Pancreas (tissue), 10 donors: Measurements from ENCODE around the gene AMBP. TPM values are rescaled to one million over a fixed set of nuclear protein-coding genes. Genes with fewer than 3 reads are reported as not detected.

Source experiments
- ATAC-seq, 4 donors: fragments of 200-7000 bp; cut with Tn5 transposase; one replicate each; pipeline versions ENCODE4 v1.8.0 to v1.9.1; 2020; ENCODE audit warnings: mild to moderate bottlenecking in 4 of 4, moderate library complexity in 4 of 4
- DNase-seq, 6 donors: peaks; one replicate each; pipeline ENCODE4 v3.0.0-alpha.2; 2020
- FAIRE-seq: peaks from 2 replicates; lab custom pipeline; 2012; peaks lifted over from hg19 to GRCh38; lab: Jason Lieb, UNC
- H3K27ac ChIP-seq, 4 donors: fragments of 200-600 bp; sonication (generic); 1 replicate in 3 of 4; 2 replicates in 1 of 4; pipeline versions ENCODE4 v1.5.0 to v1.8.0; 2020
- H3K27me3 ChIP-seq, 4 donors: fragments of 200-600 bp; one replicate each; pipeline ENCODE4 v1.8.0; 2021
- H3K36me3 ChIP-seq, 3 donors: fragments of 200-600 bp; sonication (generic) in 1 of 3; one replicate each; pipeline versions ENCODE4 v1.5.0 to v1.8.0; 2020 to 2021
- H3K4me1 ChIP-seq, 3 donors: fragments of 200-600 bp; one replicate each; pipeline ENCODE4 v1.8.0; 2021
- H3K4me3 ChIP-seq, 4 donors: fragments of 200-600 bp; sonication (generic) in 2 of 4; one replicate each; pipeline versions ENCODE4 v1.5.0 to v1.8.0; 2020 to 2021
- H3K9me3 ChIP-seq, 4 donors: fragments of 200-600 bp; one replicate each; pipeline ENCODE4 v1.8.0; 2021
- CTCF ChIP-seq, 4 donors: fragments of 200-600 bp; sonication (generic) in 3 of 4; IDR thresholded peaks; one replicate each; pipeline versions ENCODE4 v1.5.0 to v1.8.0; 2021; ENCODE audit warnings: antibody characterized with exemption in 4 of 4
- WGBS, 2 donors: extraction: QIAGEN DNeasy Blood & Tissue Kit; methylation state at CpG; one replicate each; pipeline ENCODE4 v1.1.7; 2013; 5-methylcytosine and 5-hydroxymethylcytosine counted together
- intact Hi-C, 3 donors: fragments of 100-400 bp; cut with DNase I; formaldehyde crosslinking; loops; one replicate each; pipeline versions ENCODE4 v1.11.1 to v1.14.2; 2022
- polyA plus RNA-seq, 2 donors: library from polyadenylated mRNA; stranded (reverse); fragments of 200-250 nt; gene quantifications; one replicate each; pipeline ENCODE4 v1.2.3, GENCODE V29; 2013
- total RNA-seq, 6 donors: library from RNA; stranded (reverse); fragmentation: NEBNext Ultra II Directional in 4 of 6; extraction: Animal tissue kit (Norgen Biotek cat#: 25700) in 4 of 6; gene quantifications; one replicate each; pipeline versions ENCODE4 v1.2.1 to v1.2.4, GENCODE V29; 2021 to 2023
- donor health status: healthy with polysubstance abuse.
- donor health status: DM: no; HTN: no; CAD: no; lungs with moderate emphysema.
- donor health status: DM: no; HTN: no; CAD: no.
- donor health status: control.
- donor health status: control.
- donor health status: Bipolar disorder and iron deficiency.
- donor health status: DM: yes; HTN: yes; CAD: no.
- donor health status: DM: no; HTN: no; CAD: no.
- donor health status: DM: no; HTN: no; CAD: no.
- donor health status: DM: yes; HTN: yes; CAD: no.

AMBP gene
- total and polyA plus RNA-seq, 8 donors: 62.7 to 370 (median 102) TPM

DNA sequence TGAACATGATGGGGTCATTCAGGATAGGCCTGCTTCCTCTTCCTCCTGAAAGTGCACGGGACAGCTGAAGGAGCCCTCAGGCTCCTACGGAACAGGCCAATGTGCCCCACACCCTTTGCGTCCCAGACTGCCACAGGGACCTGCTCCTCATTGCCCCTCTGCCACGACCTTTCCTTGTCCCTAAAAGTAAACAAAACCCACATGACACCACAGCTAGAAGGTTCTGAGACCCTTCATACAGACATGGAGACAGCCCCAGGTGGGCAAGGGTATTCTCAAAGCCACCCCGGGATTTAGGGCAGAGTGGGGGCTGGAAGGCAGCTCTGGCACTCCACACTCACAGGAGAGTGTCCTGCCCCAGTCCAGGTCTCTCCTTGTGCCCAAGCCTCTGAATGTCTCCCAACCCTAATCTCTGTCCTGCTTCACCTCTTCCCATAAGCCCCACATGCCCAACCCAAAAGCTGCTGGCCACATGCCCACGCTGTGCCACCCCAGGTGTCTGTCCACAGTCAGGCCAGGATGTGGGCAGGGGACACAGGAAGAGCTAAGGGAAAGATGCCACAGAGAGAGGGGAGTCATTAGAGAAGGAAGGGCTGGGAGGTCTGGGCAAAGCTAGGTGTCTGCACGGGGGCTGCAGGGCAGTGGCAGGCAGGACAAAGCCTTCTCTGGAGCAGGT lies 800 bp downstream of the AMBP start:
- no peak for TF ChIP-seq CTCF (IDR thresholded peaks at IDR 0.05)
- H3K27ac ChIP-seq: peak overlapping the region in 3 of 4 donors; percentile 8 to 67 (median 61)
- H3K4me1 ChIP-seq: peaks cover 43 to 53% (median 50%) of the 10 kb centered on the region in 3 donors
- DNase-seq (peak in 1 of 6 donors; percentile 56), FAIRE-seq (no peak), ATAC-seq (no peak)
- H3K9me3 ChIP-seq: no peaks in the 10 kb centered on the region
- 62 to 66% methylated on average over 7 of the region's 7 CpGs for WGBS, 2 donors
- H3K36me3 ChIP-seq: no peaks in the 10 kb centered on the region
- H3K27me3 ChIP-seq: no peaks in the 10 kb centered on the region
- H3K4me3 ChIP-seq: peak overlapping the region in 2 of 4 donors; percentile 17 to 24
- intact Hi-C loops: no loop called here

DNA sequence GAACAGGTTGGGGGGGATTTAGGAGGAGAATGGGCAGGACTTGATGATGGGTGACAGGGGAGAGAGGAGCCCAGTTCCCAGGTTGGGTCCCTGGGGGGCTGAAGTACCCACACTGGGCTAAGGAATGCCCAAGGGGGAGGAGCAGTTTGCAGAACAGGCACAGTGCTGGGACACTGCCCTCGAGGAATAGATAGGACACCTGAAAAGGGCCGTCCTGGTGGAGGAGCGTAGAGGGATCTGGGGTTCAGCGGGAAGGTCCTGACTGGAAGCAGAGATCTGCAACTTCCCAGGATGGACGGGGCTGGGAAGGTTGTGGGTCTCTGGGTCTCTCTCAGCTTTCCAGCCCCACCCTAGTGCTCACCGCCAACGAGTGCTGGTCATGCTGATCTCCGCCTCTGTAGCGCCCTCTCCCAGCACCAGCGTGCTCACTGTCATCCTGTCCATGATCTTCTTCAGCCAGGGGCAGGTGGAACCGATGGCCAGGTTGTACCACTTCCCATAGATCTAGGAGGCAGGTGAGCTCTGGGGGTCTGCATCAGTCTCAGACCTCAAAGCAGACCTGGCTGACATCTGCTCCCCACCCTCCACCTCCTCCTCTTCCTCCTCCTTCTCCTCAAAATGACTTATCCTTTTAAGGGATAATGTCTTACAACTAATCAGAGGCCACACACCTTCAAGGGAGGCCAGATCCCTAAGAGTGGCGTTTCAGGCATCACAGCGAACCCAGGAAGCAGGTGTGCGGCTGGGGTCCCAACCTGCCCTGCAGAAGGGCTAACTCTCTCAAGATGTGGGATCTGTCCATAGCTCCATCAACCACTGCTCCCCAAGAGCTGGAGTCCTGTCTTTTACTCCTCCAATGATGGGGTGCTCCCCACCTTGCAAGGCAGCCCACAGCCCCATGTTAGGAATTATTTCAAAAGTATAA lies 1.6 kb downstream of the AMBP start:
- WGBS, 2 donors: 82 to 89% methylated on average over 13 to 14 of the region's 14 CpGs
- Histone ChIP-seq H3K4me3 (no peak overlapping the region), H3K27ac (no peak overlapping the region), H3K4me1 (peaks cover 40 to 45% (median 42%) of the 10 kb centered on the region in 3 donors), H3K36me3 (no peaks in the 10 kb centered on the region), H3K27me3 (no peaks in the 10 kb centered on the region), H3K9me3 (no peaks in the 10 kb centered on the region)
- DNase-seq: no peak
- FAIRE-seq: no peak
- no peak for TF ChIP-seq CTCF (IDR thresholded peaks at IDR 0.05)
- ATAC-seq: no peak
- intact Hi-C loops: no loop called here

DNA sequence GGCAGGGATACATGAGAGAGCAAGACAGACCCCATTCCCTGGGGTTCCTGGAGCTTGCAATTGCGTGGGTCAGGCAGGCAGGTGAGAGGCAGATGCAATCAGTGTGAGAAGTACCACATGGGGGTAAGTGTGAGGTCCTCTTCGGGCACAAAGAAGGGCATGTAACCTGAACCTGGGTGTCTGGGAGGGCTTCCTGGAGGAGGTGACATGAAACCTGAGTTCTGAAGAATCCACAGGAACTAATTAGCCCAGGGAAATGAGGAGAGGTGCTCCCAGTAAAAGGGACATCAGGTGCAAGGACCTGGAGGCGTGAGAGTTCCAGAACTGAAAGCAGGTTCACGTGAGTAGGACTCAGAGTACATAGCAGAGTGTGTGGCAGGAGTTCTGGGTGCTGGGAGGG lies 2.5 kb downstream of the AMBP start:
- no peak for TF ChIP-seq CTCF (IDR thresholded peaks at IDR 0.05)
- Histone ChIP-seq H3K4me1 (peaks cover 33 to 38% (median 37%) of the 10 kb centered on the region in 3 donors), H3K36me3 (no peaks in the 10 kb centered on the region), H3K4me3 (no peak overlapping the region), H3K27me3 (no peaks in the 10 kb centered on the region), H3K9me3 (no peaks in the 10 kb centered on the region), H3K27ac (no peak overlapping the region)
- intact Hi-C loops: no loop called here
- DNase-seq: no peak
- 76 to 77% methylated on average over 4 of the region's 4 CpGs for WGBS, 2 donors
- ATAC-seq: no peak
- FAIRE-seq: no peak

DNA sequence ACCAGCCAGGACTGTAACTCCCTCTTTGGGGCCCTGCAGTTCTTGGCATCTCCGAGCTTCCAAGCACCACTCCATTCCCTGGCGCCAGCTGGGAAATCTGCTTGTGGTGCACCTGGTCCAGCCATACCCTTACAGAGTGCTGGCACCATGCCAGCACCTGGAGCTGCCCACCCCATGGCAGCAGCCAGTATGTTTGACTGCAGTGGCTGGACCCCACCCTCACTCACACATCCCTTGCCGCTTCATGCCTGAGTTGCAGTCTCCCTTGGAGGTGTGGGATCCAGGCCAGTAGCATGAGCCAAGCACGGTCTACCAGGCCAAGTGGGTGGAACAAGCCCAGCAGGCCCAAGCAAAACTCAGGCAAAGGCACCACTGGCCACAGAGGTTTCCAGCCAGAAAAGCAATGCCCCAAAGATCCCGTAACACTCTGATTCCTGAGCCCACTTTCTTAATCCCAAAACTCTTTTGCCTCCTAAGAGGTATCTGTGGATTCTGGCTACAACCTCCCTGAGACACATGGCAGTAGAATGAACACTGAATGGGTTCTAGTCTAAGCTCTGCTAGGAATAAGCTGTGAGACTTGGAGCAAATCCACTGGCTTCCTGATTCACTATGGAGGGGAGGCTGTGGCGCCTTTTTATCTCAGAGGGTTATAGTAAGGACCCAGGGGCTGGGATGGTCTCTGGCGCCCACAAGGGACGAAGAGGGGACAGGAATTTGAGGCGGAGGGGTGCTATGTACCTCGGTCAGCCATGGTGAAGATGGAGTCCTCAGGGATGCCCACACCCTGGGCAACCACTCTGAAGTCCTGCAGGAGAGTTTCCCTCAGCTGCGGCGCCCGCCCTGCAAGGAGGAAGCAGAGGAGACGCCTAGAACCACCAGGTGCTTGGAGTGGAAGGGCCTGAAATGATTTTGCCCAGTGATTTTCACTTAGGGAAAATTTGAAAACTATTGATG lies 5.6 kb downstream of the AMBP start:
- Histone ChIP-seq H3K27ac (peak overlapping the region in 2 of 4 donors; percentile 8 to 19), H3K27me3 (no peaks in the 10 kb centered on the region), H3K36me3 (no peaks in the 10 kb centered on the region), H3K9me3 (no peaks in the 10 kb centered on the region), H3K4me1 (peaks cover 7 to 10% (median 8%) of the 10 kb centered on the region in 3 donors), H3K4me3 (no peak overlapping the region)
- ATAC-seq: peak; percentile 85 to 96 (median 90)
- 63 to 67% methylated on average over 14 of the region's 14 CpGs for WGBS, 2 donors
- peak in 5 of 6 donors; percentile 71 to 88 (median 79) for DNase-seq
- intact Hi-C loops: no loop called here
- no peak for TF ChIP-seq CTCF (IDR thresholded peaks at IDR 0.05)
- no peak for FAIRE-seq
